K562 (cell line): ENCODE measurements around the gene FOXA3. TPM values are rescaled to one million over a fixed set of nuclear protein-coding genes. Genes with fewer than 3 reads are reported as not detected.

ENCODE experiments used
- ATAC-seq: fragments of 200-7000 bp; cut with Tn5 transposase; 3 replicates; pipeline ENCODE4 v1.9.1; 2020; ENCODE audit warnings: moderate library complexity
- BruUV-seq: library from RNA; stranded (reverse); fragments of 400-500 nt; replicated peaks from 2 replicates; lab custom pipeline; 2021; lab: Mats Ljungman, UMichigan
- CTCF ChIA-PET: fragments of 300-600 bp; formaldehyde crosslinking; extraction: SDS; loops from one replicate; lab custom pipeline; 2021; ENCODE audit warnings: low intra/inter-chr PET ratio; lab: Yijun Ruan, JAX
- POLR2A ChIA-PET: fragments of 300-600, 350-650 bp; sonication (Branson Sonifier 250); formaldehyde crosslinking; extraction: SDS; loops from one replicate; lab custom pipeline; 2021; ENCODE audit warnings: antibody characterized with exemption, inconsistent platforms; lab: Yijun Ruan, JAX
- DNase-seq, 4 experiments: peaks; one replicate each; pipeline versions ENCODE4 v3.0.0 to v3.0.0-alpha.2; 2011 to 2018; ENCODE audit warnings: low spot score in 3 of 4, mixed read lengths in 3 of 4; ENCODE audit errors: extremely low read depth in 1 of 4
- FAIRE-seq: peaks from 2 replicates; lab custom pipeline; 2011; peaks lifted over from hg19 to GRCh38; lab: Jason Lieb, UNC
- H2AFZ ChIP-seq: 2 replicates; pipeline ENCODE4 v1.6.0; 2011; ENCODE audit warnings: low read depth, low read length, control low read depth, inconsistent platforms
- H3K27ac ChIP-seq: fragments of 200-600 bp; 3 replicates; pipeline ENCODE4 v1.8.0; 2011; ENCODE audit warnings: low read depth, mild to moderate bottlenecking, control low read depth, inconsistent platforms, low read length, moderate library complexity, mixed read lengths; ENCODE audit errors: extremely low read depth
- H3K27me3 ChIP-seq, 2 experiments: fragments of 300-600 bp in 1 of 2; 2 replicates in 1 of 2; 3 replicates in 1 of 2; pipeline versions ENCODE4 v1.6.0 to v1.8.0; 2011; ENCODE audit warnings: inconsistent platforms in 2 of 2, low read length in 2 of 2, mild to moderate bottlenecking in 1 of 2, mixed read lengths in 1 of 2, moderate library complexity in 1 of 2; ENCODE audit not compliant: control insufficient read depth in 2 of 2, insufficient read depth in 2 of 2
- H3K36me3 ChIP-seq: fragments of 300-600 bp; 3 replicates; pipeline ENCODE4 v1.8.0; 2011; ENCODE audit warnings: mild to moderate bottlenecking, low read length, inconsistent platforms; ENCODE audit not compliant: control insufficient read depth, insufficient read depth
- H3K4me1 ChIP-seq, 2 experiments: fragments of 200-600 bp in 1 of 2; replicated peaks in 1 of 2; 2 replicates in 1 of 2; 3 replicates in 1 of 2; pipeline versions ENCODE4 v1.5.1 to v1.8.0; 2011; ENCODE audit warnings: inconsistent platforms in 2 of 2, low read length in 2 of 2, mild to moderate bottlenecking in 1 of 2, mixed read lengths in 1 of 2, moderate library complexity in 1 of 2; ENCODE audit not compliant: control insufficient read depth in 2 of 2, insufficient read depth in 2 of 2
- H3K4me2 ChIP-seq: 2 replicates; pipeline ENCODE4 v1.6.1; 2011; ENCODE audit warnings: low read length, control low read depth, inconsistent platforms, mixed read lengths; ENCODE audit not compliant: insufficient read depth
- H3K4me3 ChIP-seq: fragments of 200-600 bp; sonication (generic), shearing (Covaris generic); 2 replicates; pipeline ENCODE4 v1.5.1; 2016; ENCODE audit warnings: control low read depth, inconsistent platforms
- H3K79me2 ChIP-seq: fragments of 200-600 bp; 3 replicates; pipeline ENCODE4 v1.8.0; 2011; ENCODE audit warnings: low read length, inconsistent platforms; ENCODE audit not compliant: control insufficient read depth, insufficient read depth
- H3K9ac ChIP-seq, 2 experiments: 2 replicates each; pipeline versions ENCODE4 v1.6.0 to v1.6.1; 2011; ENCODE audit warnings: low read depth in 2 of 2, low read length in 2 of 2, control low read depth in 1 of 2, inconsistent platforms in 1 of 2, mild to moderate bottlenecking in 1 of 2, mixed read lengths in 1 of 2; ENCODE audit not compliant: insufficient read depth in 1 of 2
- H3K9me1 ChIP-seq: one replicate; pipeline ENCODE4 v1.6.0; 2011; ENCODE audit warnings: inconsistent platforms, mild to moderate bottlenecking, low read length, moderate library complexity; ENCODE audit not compliant: control insufficient read depth, insufficient read depth
- H3K9me3 ChIP-seq: replicated peaks from 2 replicates; pipeline ENCODE4 v1.5.1; 2011; ENCODE audit warnings: low read depth, low read length, inconsistent platforms; ENCODE audit not compliant: control insufficient read depth, insufficient read depth
- H4K20me1 ChIP-seq: replicated peaks from 2 replicates; pipeline ENCODE4 v1.6.1; 2011; ENCODE audit warnings: low read length, inconsistent platforms, mixed read lengths; ENCODE audit not compliant: control insufficient read depth, insufficient read depth
- FOXM1 ChIP-seq, 2 experiments: fragments of 450-650 bp in 1 of 2; sonication (generic) in 1 of 2; formaldehyde crosslinking in 1 of 2; IDR thresholded peaks; 2 replicates each; pipeline versions ENCODE4 v1.6.1 to v1.9.0; 2017 to 2022; ENCODE audit warnings: low read depth in 2 of 2, mild to moderate bottlenecking in 2 of 2, missing genetic modification reagents in 1 of 2, moderate library complexity in 1 of 2
- KHSRP ChIP-seq: fragments of 450-650 bp; IDR thresholded peaks from 2 replicates; pipeline ENCODE4 v1.6.1; 2017
- L3MBTL2 ChIP-seq: fragments of 450-650 bp; IDR thresholded peaks from 2 replicates; pipeline ENCODE4 v1.6.1; 2016; ENCODE audit warnings: mild to moderate bottlenecking, moderate library complexity
- MEF2D ChIP-seq: conservative IDR thresholded peaks from 2 replicates; pipeline ENCODE4 v1.6.1; 2016; ENCODE audit warnings: low read depth, missing genetic modification characterization, missing compliant biosample characterization
- MNT ChIP-seq, 2 experiments: fragments of 450-650 bp; conservative IDR thresholded peaks; 2 replicates each; pipeline ENCODE4 v1.6.1; 2017; ENCODE audit warnings: mild to moderate bottlenecking in 2 of 2, moderate library complexity in 2 of 2
- NFE2 ChIP-seq: IDR thresholded peaks from 2 replicates; pipeline ENCODE4 v1.6.1; 2014; ENCODE audit warnings: antibody characterized with exemption, low read depth
- SPI1 ChIP-seq: IDR thresholded peaks from 2 replicates; pipeline ENCODE4 v1.6.1; 2011; ENCODE audit warnings: low read depth, low read length, control low read depth, borderline replicate concordance
- TCFL5 ChIP-seq: fragments of 250-450 bp; sonication (Bioruptor Pico); conservative IDR thresholded peaks from 2 replicates; pipeline ENCODE4 v1.6.1; 2021; ENCODE audit warnings: mild to moderate bottlenecking, moderate library complexity, matching md5 sums
- ZNF175 ChIP-seq: fragments of 200-800 bp; sonication (Bioruptor generic); IDR thresholded peaks from 2 replicates; pipeline ENCODE4 v1.6.1; 2016; ENCODE audit warnings: low read depth, mild to moderate bottlenecking, missing genetic modification characterization, missing compliant biosample characterization
- ZNF24 ChIP-seq: fragments of 450-650 bp; IDR thresholded peaks from 2 replicates; pipeline ENCODE4 v1.6.1; 2016
- ZNF592 ChIP-seq: fragments of 450-650 bp; IDR thresholded peaks from 2 replicates; pipeline ENCODE4 v1.6.1; 2017; ENCODE audit warnings: antibody characterized with exemption, mild to moderate bottlenecking
- WGBS: fragments of 100-300 bp; shearing (Covaris generic); methylation state at CpG from one replicate; pipeline ENCODE4 v1.1.6; 2016; ENCODE audit warnings: low coverage, mixed read lengths; ENCODE audit not compliant: insufficient coverage; ENCODE audit errors: missing lambda C conversion rate; 5-methylcytosine and 5-hydroxymethylcytosine counted together
- in situ Hi-C: fragments of 300-500 bp; cut with MboI; formaldehyde crosslinking; loops from 4 replicates; pipeline ENCODE4 v1.15.0; 2018; ENCODE audit warnings: inconsistent platforms, mixed read lengths
- intact Hi-C: fragments of 100-400 bp; cut with micrococcal nuclease; formaldehyde crosslinking; loops from 2 replicates; pipeline ENCODE4 v1.14.2; 2022
- polyA plus RNA-seq, 8 experiments: library from polyadenylated mRNA; depleted of rRNA in 4 of 8; stranded (reverse) in 5 of 8; unstranded in 3 of 8; fragments of >200 nt; fragmentation: Nextera tagmentation in 2 of 8; fragmentation: Illumina TruSeq in 1 of 8; extraction: Ambion mirVana in 2 of 8; extraction: Trizol in 1 of 8; gene quantifications; 2 replicates each; pipeline versions ENCODE4 v1.2.1 to v1.2.3, GENCODE V29; 2011 to 2014; ENCODE audit warnings: inconsistent platforms in 1 of 8, missing spikeins in 1 of 8
- total RNA-seq, 7 experiments: library from RNA; depleted of rRNA in 6 of 7; stranded (reverse); fragments of >200 nt in 6 of 7; fragmentation: Illumina TruSeq in 2 of 7; extraction: Trizol in 2 of 7; gene quantifications; 2 replicates each; pipeline versions ENCODE4 v1.2.1 to v1.2.3, GENCODE V29; 2011 to 2021; ENCODE audit warnings: low replicate concordance in 1 of 7

The FOXA3 gene
- total and polyA plus RNA-seq, 9 of the 15 experiments (the other 6 are each of a cell fraction or from before 2014, with no cell fraction given): 1.3 to 15.5 (median 4.7) TPM

- Histone ChIP-seq H4K20me1 (no peaks in the 10 kb centered on the region), H3K9ac (peak overlapping the region; percentile 58 to 89), H3K4me2 (peak overlapping the region; percentile 86), H3K4me1 (peaks cover 39 to 64% of the 10 kb centered on the region in 2 experiments; a peak in 4 of 5 replicates), H3K4me3 (peak overlapping the region; percentile 39), H3K27ac (peak overlapping the region; percentile 63), H3K9me1 (no peaks in the 10 kb centered on the region), H3K9me3 (no peaks in the 10 kb centered on the region), H2AFZ (peak overlapping the region; percentile 61), H3K27me3 (no peaks in the 10 kb centered on the region), H3K36me3 (peaks cover 13% of the 10 kb centered on the region; the same call in 1 of the 3 replicates), H3K79me2 (peaks cover 25% of the 10 kb centered on the region)
- peak; percentile 86 for FAIRE-seq
- no TSS peak for BruUV-seq
- 2% methylated on average over 42 of the region's 47 CpGs for WGBS
- in situ Hi-C loops: no loop called here
- peak; percentile 66 for ATAC-seq
- ChIA-PET POLR2A (interaction anchor here (0.6 to 1.5 kb wide), 5 partner anchors 10 to 146 kb away, joined by 3 to 9 read pairs (median 3); no protein-coding TSS in a partner anchor), CTCF (interaction anchor here (0.5 to 4.9 kb wide), 4 partner anchors 18 to 1236 kb away, joined by 4 to 102 read pairs (median 30); partner anchors contain the start of genes FOXA3 and SYMPK)
- intact Hi-C loops: loop anchor here (1.0 kb wide), 2 partner anchors 20 to 66 kb away; partner anchors contain the start of gene SYMPK
- peak; percentile 75 to 95 (median 82) for DNase-seq
- TF ChIP-seq MNT (conservative IDR thresholded peaks at IDR 0.05) (peak; percentile 72 to 79), L3MBTL2 (peak; percentile 65), FOXM1 (IDR thresholded peaks at IDR 0.05; ENCODE audit: low read depth) (peak; percentile 38; the same call in 1 of the 2 replicates), FOXM1 (CRISPR knock-in tag; IDR thresholded peaks at IDR 0.05; ENCODE audit: low read depth) (no peak), ZNF24 (peak; percentile 77), KHSRP (0 out of 2 replicates have a peak, but pooled peaks have one; percentile 27), ZNF175 (CRISPR knock-in tag) (0 out of 2 replicates have a peak, but pooled peaks have one; percentile 41), NFE2 (0 out of 2 replicates have a peak, but pooled peaks have one; percentile 10), MEF2D (tag) (no peak), ZNF592 (peak; percentile 77; the same call in 1 of the 2 replicates), SPI1 (no peak), TCFL5 (CRISPR knock-in tag) (no peak)
These were observed 18.8 kb downstream of the FOXA3 start for GRCh38 chr19:45882652-45883585.
